Osteocyte (in vitro differentiated cells): ENCODE data around the gene RFC1. TPM values are rescaled to one million over a fixed set of nuclear protein-coding genes. Genes with fewer than 3 reads are reported as not detected.
"Not testable (repeated sequence)": the region's sequence is repeated elsewhere in the genome, so short reads cannot be mapped to it uniquely, and the experiment has no call there.

ENCODE experiments used
- DNase-seq: peaks from one replicate; pipeline ENCODE4 v3.0.0; 2021; ENCODE audit warnings: mixed read lengths; ENCODE audit not compliant: unreplicated experiment; ENCODE audit errors: extremely low spot score
- H3K27ac Mint-ChIP-seq: one replicate; pipeline ENCODE4 v1.8.0; 2021; ENCODE audit warnings: mild to moderate bottlenecking, mixed read lengths; ENCODE audit not compliant: unreplicated experiment
- H3K27me3 Mint-ChIP-seq: one replicate; pipeline ENCODE4 v1.8.0; 2021; ENCODE audit warnings: mixed read lengths; ENCODE audit not compliant: unreplicated experiment
- H3K36me3 Mint-ChIP-seq: one replicate; pipeline ENCODE4 v1.8.0; 2021; ENCODE audit warnings: mixed read lengths; ENCODE audit not compliant: unreplicated experiment
- H3K4me1 Mint-ChIP-seq: one replicate; pipeline ENCODE4 v1.8.0; 2021; ENCODE audit warnings: mixed read lengths; ENCODE audit not compliant: unreplicated experiment
- H3K4me3 Mint-ChIP-seq: one replicate; pipeline ENCODE4 v1.8.0; 2021; ENCODE audit warnings: mild to moderate bottlenecking, moderate library complexity, mixed read lengths; ENCODE audit not compliant: unreplicated experiment
- H3K9me3 Mint-ChIP-seq: one replicate; pipeline ENCODE4 v1.8.0; 2021; ENCODE audit warnings: mixed read lengths; ENCODE audit not compliant: unreplicated experiment
- CTCF ChIP-seq: fragments of 200-600 bp; sonication (generic); IDR thresholded peaks from 2 replicates; pipeline ENCODE4 v1.5.0; 2021; ENCODE audit warnings: antibody characterized with exemption, mild to moderate bottlenecking, moderate library complexity
- total RNA-seq: library from RNA; stranded (reverse); gene quantifications from 2 replicates; pipeline ENCODE4 v1.2.1, GENCODE V29; 2021

Gene RFC1
- total RNA-seq, 1 donor from 2014 or later: 48.8 TPM

DNA sequence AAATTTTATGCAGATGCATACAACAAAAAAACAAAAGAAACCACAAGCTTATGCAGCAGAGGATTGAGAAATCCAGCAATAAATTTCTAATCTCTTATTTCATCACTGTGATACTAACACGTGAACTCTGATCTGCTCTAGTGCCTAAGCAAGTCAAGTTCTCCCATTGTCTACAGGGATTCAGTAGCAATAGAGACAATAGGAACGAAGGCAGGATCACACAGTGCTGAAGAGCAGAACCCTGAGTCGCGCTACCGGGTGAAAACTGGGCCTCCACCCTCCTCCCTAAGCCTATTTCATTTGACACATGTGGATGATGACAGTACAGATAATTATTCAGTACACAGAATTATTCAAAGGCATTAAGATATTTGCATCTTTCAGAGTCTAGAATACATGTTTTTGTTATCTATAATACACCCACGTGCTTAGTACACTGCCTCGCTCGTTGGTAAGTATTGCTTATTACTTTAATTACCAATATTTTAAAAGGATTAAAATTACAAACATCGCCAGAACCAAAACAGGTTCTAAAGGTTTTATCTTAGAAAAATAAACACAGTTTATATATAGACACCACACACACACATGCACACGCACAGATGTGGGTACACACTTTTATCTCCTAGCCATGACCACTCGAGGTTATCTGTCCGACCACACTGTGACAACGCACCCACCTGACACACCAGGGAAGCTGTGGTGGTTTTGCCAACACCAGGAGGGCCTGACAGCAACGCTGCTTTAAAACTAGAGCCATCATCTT, 60.1 kb downstream of the RFC1 start:
- DNase-seq: no peak
- Mint-ChIP-seq H3K4me1 (peaks cover 13% of the 10 kb centered on the region), H3K4me3 (no peak overlapping the region), H3K27ac (no peak overlapping the region), H3K36me3 (peaks cover 43% of the 10 kb centered on the region), H3K9me3 (no peaks in the 10 kb centered on the region), H3K27me3 (no peaks in the 10 kb centered on the region)
- no peak for TF ChIP-seq CTCF

- Mint-ChIP-seq H3K4me3 (no peak overlapping the region), H3K4me1 (peaks cover 13% of the 10 kb centered on the region), H3K9me3 (no peaks in the 10 kb centered on the region), H3K27me3 (no peaks in the 10 kb centered on the region), H3K27ac (no peak overlapping the region), H3K36me3 (peaks cover 46% of the 10 kb centered on the region)
- TF ChIP-seq CTCF: no peak
- no peak for DNase-seq
Measured at GRCh38 chr4:39304651-39305050, 61.5 kb downstream of the RFC1 start.

DNA sequence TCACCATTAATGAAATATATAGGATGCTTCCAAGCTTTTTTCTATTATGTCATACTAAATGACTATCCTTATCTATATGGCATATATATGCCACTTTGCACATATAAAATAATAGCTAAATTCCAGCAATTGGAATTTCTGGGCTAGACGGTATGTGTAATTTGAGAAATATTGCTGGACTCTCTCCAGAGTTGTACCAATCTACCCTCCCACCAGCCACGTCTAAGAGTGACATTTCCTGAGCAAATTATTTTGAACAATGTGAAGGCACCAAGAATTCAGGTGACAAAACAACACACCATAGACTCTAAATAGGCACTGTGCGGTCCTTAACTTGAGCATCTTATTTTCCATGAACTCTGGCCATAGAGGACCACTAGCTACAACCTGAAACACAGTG, 62.3 kb downstream of the RFC1 start:
- TF ChIP-seq CTCF: no peak
- Mint-ChIP-seq H3K4me3 (no peak overlapping the region), H3K27ac (no peak overlapping the region), H3K36me3 (peaks cover 47% of the 10 kb centered on the region), H3K27me3 (no peaks in the 10 kb centered on the region), H3K4me1 (peaks cover 12% of the 10 kb centered on the region), H3K9me3 (no peaks in the 10 kb centered on the region)
- no peak for DNase-seq

DNA sequence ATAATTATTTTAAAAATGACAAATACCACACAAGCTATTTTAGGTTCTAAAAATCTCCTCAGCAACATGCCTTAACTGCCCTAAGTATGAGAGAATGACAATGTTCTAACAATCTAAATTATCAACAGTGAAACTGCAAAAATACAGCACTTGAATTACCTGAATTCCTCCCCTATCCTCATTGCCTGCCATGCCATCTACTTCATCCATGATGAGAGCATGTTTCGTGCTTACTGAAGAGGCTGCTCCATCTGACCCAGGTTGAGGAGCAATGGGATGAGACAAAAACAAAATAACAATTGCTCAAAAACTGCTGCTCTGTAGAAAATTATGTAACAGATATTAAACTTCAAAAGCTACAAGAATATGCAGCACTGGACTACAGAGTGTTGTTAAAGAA, 63.3 kb downstream of the RFC1 start:
- DNase-seq: no peak
- Mint-ChIP-seq H3K9me3 (no peaks in the 10 kb centered on the region), H3K27me3 (no peaks in the 10 kb centered on the region), H3K27ac (no peak overlapping the region), H3K36me3 (peaks cover 47% of the 10 kb centered on the region), H3K4me1 (peaks cover 10% of the 10 kb centered on the region), H3K4me3 (no peak overlapping the region)
- no peak for TF ChIP-seq CTCF

DNA sequence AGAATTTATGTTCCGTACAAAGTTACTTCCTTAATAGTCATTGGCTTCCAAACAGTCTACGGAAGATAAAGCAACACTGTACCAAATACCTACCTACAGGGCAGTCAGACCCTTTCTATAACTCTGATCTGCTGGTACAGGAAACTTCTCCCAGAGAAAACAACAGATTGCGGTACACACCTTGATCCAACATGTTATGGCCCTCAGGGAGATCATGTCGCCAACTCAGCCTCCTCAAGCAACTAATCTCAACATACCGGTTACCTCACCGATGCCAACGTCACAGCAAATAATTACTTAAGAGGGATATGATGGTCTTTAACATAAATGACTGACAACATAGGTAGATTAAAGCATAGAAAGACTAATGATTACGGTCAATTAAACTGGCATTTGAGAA, 70.4 kb downstream of the RFC1 start:
- Mint-ChIP-seq H3K36me3 (peaks cover 63% of the 10 kb centered on the region), H3K9me3 (no peaks in the 10 kb centered on the region), H3K27ac (no peak overlapping the region), H3K4me3 (no peak overlapping the region), H3K4me1 (no peaks in the 10 kb centered on the region), H3K27me3 (no peaks in the 10 kb centered on the region)
- TF ChIP-seq CTCF: no peak
- DNase-seq: no peak

DNA sequence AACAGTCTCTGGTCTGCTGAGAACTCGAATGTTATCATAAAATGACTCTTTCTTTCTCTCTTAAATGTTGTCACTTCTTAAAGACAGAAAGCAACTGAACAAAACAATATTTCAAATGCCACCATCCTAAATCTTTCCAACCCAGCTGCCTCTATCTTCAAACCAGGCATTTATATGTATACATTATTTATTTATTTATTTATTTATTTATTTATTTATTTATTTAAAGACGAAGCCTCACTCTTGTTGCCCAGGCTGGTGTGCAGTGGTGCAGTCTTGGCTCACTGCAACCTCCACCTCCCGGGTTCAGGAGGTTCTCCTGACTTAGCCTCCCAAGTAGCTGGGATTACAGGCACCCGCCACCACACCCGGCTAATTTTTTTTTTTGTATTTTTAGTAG, 73.7 kb downstream of the RFC1 start:
- not testable (repeated sequence) for H3K27ac Mint-ChIP-seq, DNase-seq, H3K4me3 Mint-ChIP-seq, H3K4me1 Mint-ChIP-seq, H3K9me3 Mint-ChIP-seq, H3K27me3 Mint-ChIP-seq
- H3K36me3 Mint-ChIP-seq: peaks cover 55% of the 10 kb centered on the region
